HG02763 (cell line): ENCODE measurements around the gene CDC42EP4.

Experiments used
- ATAC-seq: cut with Tn5 transposase; IDR thresholded peaks from one replicate; pipeline ENCODE4 v1.9.1; 2021; ENCODE audit warnings: mild to moderate bottlenecking, moderate library complexity; ENCODE audit not compliant: unreplicated experiment

CDC42EP4 gene

GRCh38 chr17:73261952-73262675 lies 49.7 kb downstream of the CDC42EP4 start:
- no peak for ATAC-seq

- no peak for ATAC-seq
Measured at GRCh38 chr17:73261617-73261951, 50.2 kb downstream of the CDC42EP4 start, which contains the start of gene CPSF4L. Gene CPSF4L (minus strand): TSS chr17:73261880. CDS start chr17:73261818, 62 bp downstream.

GRCh38 chr17:73257516-73257915 lies 54.3 kb downstream of the CDC42EP4 start:
- no peak for ATAC-seq

- no peak for ATAC-seq
Measured at GRCh38 chr17:73256220-73256619, 55.6 kb downstream of the CDC42EP4 start.

- peak; percentile 46 for ATAC-seq
Measured at GRCh38 chr17:73255671-73256181, 56.1 kb downstream of the CDC42EP4 start.

GRCh38 chr17:73251871-73252270 lies 59.9 kb downstream of the CDC42EP4 start:
- ATAC-seq, result no peak

GRCh38 chr17:73250851-73251640 lies 60.8 kb downstream of the CDC42EP4 start:
- no peak for ATAC-seq

- no peak for ATAC-seq
Measured at GRCh38 chr17:73249700-73250099, 62.1 kb downstream of the CDC42EP4 start.

- ATAC-seq, result no peak
Measured at GRCh38 chr17:73248532-73248931, 63.3 kb downstream of the CDC42EP4 start.

GRCh38 chr17:73247726-73248125 lies 64.1 kb downstream of the CDC42EP4 start:
- no peak for ATAC-seq

- ATAC-seq, result no peak
Measured at GRCh38 chr17:73240561-73240960, 71.2 kb downstream of the CDC42EP4 start.

GRCh38 chr17:73237714-73238113 lies 74.1 kb downstream of the CDC42EP4 start:
- ATAC-seq, result no peak

- no peak for ATAC-seq
Measured at GRCh38 chr17:73234736-73235135, 77.1 kb downstream of the CDC42EP4 start.
